GM12878 (cell line): Measurements from ENCODE around the gene YTHDF2. TPM values are rescaled to one million over a fixed set of nuclear protein-coding genes. Genes with fewer than 3 reads are reported as not detected.
A peak's percentile ranks its signal among the peaks of the same experiment; 100 is the strongest.

Source experiments
- BCL11A ChIP-seq: IDR thresholded peaks from 2 replicates; pipeline ENCODE4 v1.6.1; 2011; ENCODE audit warnings: low read depth, low read length
- BHLHE40 ChIP-seq, 2 experiments: fragments of 450-650 bp in 1 of 2; IDR thresholded peaks; 2 replicates each; pipeline ENCODE4 v1.6.1; 2011 to 2017; ENCODE audit warnings: low read depth in 2 of 2, borderline replicate concordance in 1 of 2, improper control_type of control experiment in 1 of 2, low read length in 1 of 2, mild to moderate bottlenecking in 1 of 2
- CBX5 ChIP-seq: sonication (generic); IDR thresholded peaks from 2 replicates; pipeline ENCODE4 v1.6.1; 2016; ENCODE audit warnings: low read depth, moderate library complexity, mild to moderate bottlenecking, inconsistent platforms
- EED ChIP-seq: sonication (generic); IDR thresholded peaks from 2 replicates; pipeline ENCODE4 v1.6.1; 2016; ENCODE audit warnings: antibody characterized with exemption, low read depth
- ELK1 ChIP-seq: IDR thresholded peaks from 2 replicates; pipeline ENCODE4 v1.6.1; 2012; ENCODE audit warnings: low read depth, low read length, improper control_type of control experiment
- FOS ChIP-seq: IDR thresholded peaks from 3 replicates; pipeline ENCODE4 v1.6.1; 2011; ENCODE audit warnings: borderline replicate concordance; ENCODE audit not compliant: insufficient read length; ENCODE audit errors: extremely low read depth
- FOXM1 ChIP-seq: IDR thresholded peaks from 2 replicates; pipeline ENCODE4 v1.6.1; 2012; ENCODE audit warnings: low read depth, mild to moderate bottlenecking, inconsistent platforms, low read length, moderate library complexity
- HCFC1 ChIP-seq: fragments of 150-350 bp; IDR thresholded peaks from 2 replicates; pipeline ENCODE4 v1.6.1; 2014; ENCODE audit warnings: low read length
- HDAC2 ChIP-seq: fragments of 200-600 bp; sonication (generic); IDR thresholded peaks from 2 replicates; pipeline ENCODE4 v1.6.1; 2017
- LARP7 ChIP-seq: fragments of 450-650 bp; IDR thresholded peaks from 2 replicates; pipeline ENCODE4 v1.6.1; 2017; ENCODE audit warnings: mild to moderate bottlenecking
- MEF2A ChIP-seq: IDR thresholded peaks from 2 replicates; pipeline ENCODE4 v1.6.1; 2011; ENCODE audit warnings: low read depth, mild to moderate bottlenecking, low read length, moderate library complexity; ENCODE audit not compliant: insufficient read depth
- NFYA ChIP-seq: IDR thresholded peaks from 2 replicates; pipeline ENCODE4 v1.6.1; 2011; ENCODE audit warnings: low read depth, mild to moderate bottlenecking, low read length, improper control_type of control experiment, borderline replicate concordance
- PAX5 ChIP-seq: IDR thresholded peaks from 2 replicates; pipeline ENCODE4 v1.6.1; 2011; ENCODE audit warnings: low read depth, low read length, borderline replicate concordance
- POLR2AphosphoS2 ChIP-seq: IDR thresholded peaks from 2 replicates; pipeline ENCODE4 v1.6.1; 2011; ENCODE audit warnings: low read depth, mild to moderate bottlenecking, low read length, improper control_type of control experiment, moderate library complexity
- POLR2AphosphoS5 ChIP-seq: IDR thresholded peaks from 2 replicates; pipeline ENCODE4 v1.6.1; 2011; ENCODE audit warnings: mild to moderate bottlenecking, low read length, inconsistent platforms
- RBBP5 ChIP-seq: fragments of 200-600 bp; sonication (generic); conservative IDR thresholded peaks from 2 replicates; pipeline ENCODE4 v1.6.1; 2016
- RCOR1 ChIP-seq: conservative IDR thresholded peaks from 2 replicates; pipeline ENCODE4 v1.6.1; 2012; ENCODE audit warnings: low read depth, low read length, improper control_type of control experiment
- SMARCA5 ChIP-seq: fragments of 450-650 bp; IDR thresholded peaks from 2 replicates; pipeline ENCODE4 v1.6.1; 2017; ENCODE audit warnings: mild to moderate bottlenecking
- SMC3 ChIP-seq: IDR thresholded peaks from 2 replicates; pipeline ENCODE4 v1.6.1; 2011; ENCODE audit warnings: low read length, improper control_type of control experiment, borderline replicate concordance
- STAT1 ChIP-seq: fragments of 450-650 bp; conservative IDR thresholded peaks from 2 replicates; pipeline ENCODE4 v1.6.1; 2014; ENCODE audit warnings: antibody characterized with exemption, mild to moderate bottlenecking
- TARDBP ChIP-seq: IDR thresholded peaks from 2 replicates; pipeline ENCODE4 v1.6.1; 2016; ENCODE audit warnings: borderline replicate concordance
- TCF3 ChIP-seq: IDR thresholded peaks from 2 replicates; pipeline ENCODE4 v1.6.1; 2012; ENCODE audit warnings: low read depth, mild to moderate bottlenecking, low read length, borderline replicate concordance; ENCODE audit not compliant: insufficient read depth
- TCF7 ChIP-seq: IDR thresholded peaks from 2 replicates; pipeline ENCODE4 v1.6.1; 2014; ENCODE audit warnings: antibody characterized with exemption, borderline replicate concordance
- ZNF24 ChIP-seq: fragments of 450-650 bp; IDR thresholded peaks from 2 replicates; pipeline ENCODE4 v1.6.1; 2017; ENCODE audit warnings: antibody characterized with exemption, mild to moderate bottlenecking
- ZNF274 ChIP-seq: IDR thresholded peaks from one replicate; pipeline ENCODE4 v1.8.0; 2011; ENCODE audit not compliant: insufficient read length, insufficient read depth
- polyA plus RNA-seq, 11 experiments: library from polyadenylated mRNA; depleted of rRNA in 4 of 11; unstranded in 6 of 11; stranded (reverse) in 5 of 11; fragments of >200 nt; fragmentation: Nextera tagmentation in 4 of 11; fragmentation: Illumina TruSeq in 1 of 11; extraction: Ambion mirVana in 4 of 11; extraction: Trizol in 1 of 11; gene quantifications; 1 replicate in 1 of 11; 2 replicates in 10 of 11; pipeline versions ENCODE4 v1.2.1 to v1.2.3, GENCODE V29; 2011 to 2016; ENCODE audit warnings: inconsistent platforms in 2 of 11, missing spikeins in 2 of 11, low read depth in 1 of 11
- total RNA-seq, 4 experiments: library from RNA; depleted of rRNA in 3 of 4; stranded (reverse); fragments of >200 nt in 3 of 4; fragmentation: Illumina TruSeq in 1 of 4; extraction: Trizol in 1 of 4; gene quantifications; 2 replicates each; pipeline versions ENCODE4 v1.2.1 to v1.2.3, GENCODE V29; 2013 to 2021
- TF ChIP-seq, protein P1 (sequence below): fragments of 450-650 bp; IDR thresholded peaks from 2 replicates; pipeline ENCODE4 v1.6.1; 2014; ENCODE audit warnings: mild to moderate bottlenecking
- TF ChIP-seq, protein P2 (sequence below): fragments of 150-350 bp; IDR thresholded peaks from 2 replicates; pipeline ENCODE4 v1.6.1; 2016; ENCODE audit warnings: low read depth, low read length

Gene YTHDF2
- total and polyA plus RNA-seq, 10 of the 15 experiments (the other 5 are each of a cell fraction or from before 2014, with no cell fraction given) = 42.4 to 121 (median 66.9) TPM

GRCh38 chr1:28736450-28737306, at the start of gene YTHDF2 (continued):
- TF ChIP-seq ZNF274 (no peak), TCF3 (peak; percentile 40; the same call in 1 of the 2 replicates), RBBP5 (no peak), RCOR1 (no peak; the same call in 1 of the 2 replicates), POLR2AphosphoS5 (peak; percentile 72), POLR2AphosphoS2 (no peak), BHLHE40 (IDR thresholded peaks at IDR 0.05; ENCODE audit: borderline replicate concordance in 1 of 2, low read depth in 2 of 2, low read length in 1 of 2) (peak; percentile 14 to 79; a peak in 3 of 4 replicates), STAT1 (peak; percentile 64; the same call in 1 of the 2 replicates), SMC3 (no peak; the same call in 1 of the 2 replicates), BCL11A (0 out of 2 replicates have a peak, but pooled peaks have one; percentile 13), FOXM1 (peak; percentile 36; the same call in 1 of the 2 replicates), NFYA (no peak), ELK1 (peak; percentile 82), HDAC2 (no peak), FOS (no peak), TARDBP (0 out of 2 replicates have a peak, but pooled peaks have one; percentile 72), PAX5 (0 out of 2 replicates have a peak, but pooled peaks have one; percentile 27), LARP7 (peak; percentile 74), EED (no peak; the same call in 1 of the 2 replicates), HCFC1 (no peak; the same call in 1 of the 2 replicates), SMARCA5 (peak; percentile 91), CBX5 (peak; percentile 38; the same call in 1 of the 2 replicates), ZNF24 (peak; percentile 63; the same call in 1 of the 2 replicates), MEF2A (peak; percentile 44; the same call in 1 of the 2 replicates), TCF7 (no peak; the same call in 1 of the 2 replicates)
- TF ChIP-seq, protein P1, sequence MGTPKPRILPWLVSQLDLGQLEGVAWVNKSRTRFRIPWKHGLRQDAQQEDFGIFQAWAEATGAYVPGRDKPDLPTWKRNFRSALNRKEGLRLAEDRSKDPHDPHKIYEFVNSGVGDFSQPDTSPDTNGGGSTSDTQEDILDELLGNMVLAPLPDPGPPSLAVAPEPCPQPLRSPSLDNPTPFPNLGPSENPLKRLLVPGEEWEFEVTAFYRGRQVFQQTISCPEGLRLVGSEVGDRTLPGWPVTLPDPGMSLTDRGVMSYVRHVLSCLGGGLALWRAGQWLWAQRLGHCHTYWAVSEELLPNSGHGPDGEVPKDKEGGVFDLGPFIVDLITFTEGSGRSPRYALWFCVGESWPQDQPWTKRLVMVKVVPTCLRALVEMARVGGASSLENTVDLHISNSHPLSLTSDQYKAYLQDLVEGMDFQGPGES = no peak
- TF ChIP-seq, protein P2, sequence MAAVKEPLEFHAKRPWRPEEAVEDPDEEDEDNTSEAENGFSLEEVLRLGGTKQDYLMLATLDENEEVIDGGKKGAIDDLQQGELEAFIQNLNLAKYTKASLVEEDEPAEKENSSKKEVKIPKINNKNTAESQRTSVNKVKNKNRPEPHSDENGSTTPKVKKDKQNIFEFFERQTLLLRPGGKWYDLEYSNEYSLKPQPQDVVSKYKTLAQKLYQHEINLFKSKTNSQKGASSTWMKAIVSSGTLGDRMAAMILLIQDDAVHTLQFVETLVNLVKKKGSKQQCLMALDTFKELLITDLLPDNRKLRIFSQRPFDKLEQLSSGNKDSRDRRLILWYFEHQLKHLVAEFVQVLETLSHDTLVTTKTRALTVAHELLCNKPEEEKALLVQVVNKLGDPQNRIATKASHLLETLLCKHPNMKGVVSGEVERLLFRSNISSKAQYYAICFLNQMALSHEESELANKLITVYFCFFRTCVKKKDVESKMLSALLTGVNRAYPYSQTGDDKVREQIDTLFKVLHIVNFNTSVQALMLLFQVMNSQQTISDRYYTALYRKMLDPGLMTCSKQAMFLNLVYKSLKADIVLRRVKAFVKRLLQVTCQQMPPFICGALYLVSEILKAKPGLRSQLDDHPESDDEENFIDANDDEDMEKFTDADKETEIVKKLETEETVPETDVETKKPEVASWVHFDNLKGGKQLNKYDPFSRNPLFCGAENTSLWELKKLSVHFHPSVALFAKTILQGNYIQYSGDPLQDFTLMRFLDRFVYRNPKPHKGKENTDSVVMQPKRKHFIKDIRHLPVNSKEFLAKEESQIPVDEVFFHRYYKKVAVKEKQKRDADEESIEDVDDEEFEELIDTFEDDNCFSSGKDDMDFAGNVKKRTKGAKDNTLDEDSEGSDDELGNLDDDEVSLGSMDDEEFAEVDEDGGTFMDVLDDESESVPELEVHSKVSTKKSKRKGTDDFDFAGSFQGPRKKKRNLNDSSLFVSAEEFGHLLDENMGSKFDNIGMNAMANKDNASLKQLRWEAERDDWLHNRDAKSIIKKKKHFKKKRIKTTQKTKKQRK = no peak
